Ishikawa (cell line): ENCODE measurements around the gene CBLIF.

Source experiments
- CEBPB ChIP-seq: IDR thresholded peaks from 2 replicates; pipeline ENCODE4 v1.6.1; 2012
- CREB1 ChIP-seq: IDR thresholded peaks from 2 replicates; pipeline ENCODE4 v1.6.1; 2012; ENCODE audit warnings: low read depth
- EGR1 ChIP-seq: IDR thresholded peaks from 2 replicates; pipeline ENCODE4 v1.6.1; 2012
- EP300 ChIP-seq: IDR thresholded peaks from 2 replicates; pipeline ENCODE4 v1.6.1; 2012; ENCODE audit warnings: borderline replicate concordance
- FOXM1 ChIP-seq: IDR thresholded peaks from 2 replicates; pipeline ENCODE4 v1.6.1; 2012; ENCODE audit warnings: low read depth, borderline replicate concordance
- NFIC ChIP-seq: IDR thresholded peaks from 2 replicates; pipeline ENCODE4 v1.6.1; 2012
- RAD21 ChIP-seq: IDR thresholded peaks from 2 replicates; pipeline ENCODE4 v1.6.1; 2012; ENCODE audit warnings: low read depth
- REST ChIP-seq: IDR thresholded peaks from 2 replicates; pipeline ENCODE4 v1.6.1; 2012; ENCODE audit warnings: low read depth, mild to moderate bottlenecking
- TAF1 ChIP-seq: IDR thresholded peaks from 2 replicates; pipeline ENCODE4 v1.6.1; 2012; ENCODE audit warnings: low read depth, mild to moderate bottlenecking
- TCF12 ChIP-seq: IDR thresholded peaks from 2 replicates; pipeline ENCODE4 v1.6.1; 2012; ENCODE audit warnings: low read depth
- TEAD4 ChIP-seq: IDR thresholded peaks from 2 replicates; pipeline ENCODE4 v1.6.1; 2012
- YY1 ChIP-seq: IDR thresholded peaks from 2 replicates; pipeline ENCODE4 v1.6.1; 2012; ENCODE audit warnings: low read depth
- ZBTB7A ChIP-seq: IDR thresholded peaks from 2 replicates; pipeline ENCODE4 v1.6.1; 2012; ENCODE audit warnings: low read depth
- TF ChIP-seq, protein P1 (sequence below): IDR thresholded peaks from 2 replicates; pipeline ENCODE4 v1.6.1; 2012
- TF ChIP-seq, protein P2 (sequence below): IDR thresholded peaks from 2 replicates; pipeline ENCODE4 v1.6.1; 2012

Gene CBLIF

GRCh38 chr11:59845399-59845798, at the start of gene CBLIF:
Gene CBLIF (minus strand): TSS chr11:59845499. CDS start chr11:59845453, 46 bp downstream.
- TF ChIP-seq ZBTB7A: no peak
- no peak for TF ChIP-seq TEAD4
- TF ChIP-seq CEBPB: no peak
- TF ChIP-seq RAD21: no peak
- no peak for TF ChIP-seq EP300
- TF ChIP-seq EGR1: no peak
- TF ChIP-seq, protein P1, sequence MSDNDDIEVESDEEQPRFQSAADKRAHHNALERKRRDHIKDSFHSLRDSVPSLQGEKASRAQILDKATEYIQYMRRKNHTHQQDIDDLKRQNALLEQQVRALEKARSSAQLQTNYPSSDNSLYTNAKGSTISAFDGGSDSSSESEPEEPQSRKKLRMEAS: no peak
- TF ChIP-seq TAF1: no peak
- TF ChIP-seq, protein P2, sequence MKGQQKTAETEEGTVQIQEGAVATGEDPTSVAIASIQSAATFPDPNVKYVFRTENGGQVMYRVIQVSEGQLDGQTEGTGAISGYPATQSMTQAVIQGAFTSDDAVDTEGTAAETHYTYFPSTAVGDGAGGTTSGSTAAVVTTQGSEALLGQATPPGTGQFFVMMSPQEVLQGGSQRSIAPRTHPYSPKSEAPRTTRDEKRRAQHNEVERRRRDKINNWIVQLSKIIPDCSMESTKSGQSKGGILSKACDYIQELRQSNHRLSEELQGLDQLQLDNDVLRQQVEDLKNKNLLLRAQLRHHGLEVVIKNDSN: no peak
- no peak for TF ChIP-seq FOXM1
- TF ChIP-seq TCF12: no peak
- TF ChIP-seq REST: no peak

DNA sequence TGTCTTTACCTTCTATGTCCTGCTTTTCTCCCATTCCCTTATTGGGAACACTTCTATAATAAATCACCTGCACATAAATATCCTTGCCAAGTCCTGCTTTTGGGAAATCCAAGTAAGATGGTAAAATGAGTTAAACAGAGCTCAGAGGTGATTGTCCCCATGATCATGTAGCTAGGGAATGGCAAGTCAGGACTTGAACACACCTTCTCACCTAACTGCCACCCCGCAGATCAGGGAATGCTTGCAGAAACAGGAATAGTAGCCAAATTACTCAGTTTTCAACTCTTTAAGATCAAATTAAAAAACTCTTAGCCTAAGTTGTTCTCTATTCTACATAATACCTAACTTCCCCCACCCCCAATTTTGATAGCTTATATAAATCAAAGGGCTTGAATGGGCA, 49.3 kb upstream of the CBLIF start:
- TF ChIP-seq TAF1: no peak
- TF ChIP-seq, protein P2: no peak
- no peak for TF ChIP-seq TCF12
- TF ChIP-seq TEAD4: no peak
- TF ChIP-seq YY1: no peak

- TF ChIP-seq TEAD4: no peak
- no peak for TF ChIP-seq EGR1
- no peak for TF ChIP-seq CREB1
- TF ChIP-seq FOXM1: no peak
Observed at GRCh38 chr11:59891781-59892181, 46.5 kb upstream of the CBLIF start.

- no peak for TF ChIP-seq RAD21
- no peak for TF ChIP-seq CEBPB
- TF ChIP-seq TAF1: no peak
- no peak for TF ChIP-seq CREB1
- no peak for TF ChIP-seq EP300
- no peak for TF ChIP-seq NFIC
- TF ChIP-seq ZBTB7A: no peak
- no peak for TF ChIP-seq REST
- no peak for TF ChIP-seq EGR1
- TF ChIP-seq, protein P2: no peak
- TF ChIP-seq, protein P1: no peak
- no peak for TF ChIP-seq YY1
- TF ChIP-seq TCF12: no peak
- TF ChIP-seq FOXM1: no peak
Observed at GRCh38 chr11:59883597-59883996, 38.3 kb upstream of the CBLIF start.

- TF ChIP-seq, protein P2: no peak
- no peak for TF ChIP-seq CREB1
- no peak for TF ChIP-seq CEBPB
- TF ChIP-seq YY1: no peak
- no peak for TF ChIP-seq FOXM1
- no peak for TF ChIP-seq REST
- TF ChIP-seq EP300: no peak
- no peak for TF ChIP-seq TEAD4
Observed at GRCh38 chr11:59879567-59879966, 34.3 kb upstream of the CBLIF start.
